Thyroid gland (tissue), 4 donors: ENCODE results near the gene WDR27. TPM values are rescaled to one million over a fixed set of nuclear protein-coding genes. Genes with fewer than 3 reads are reported as not detected.
A peak's percentile ranks its signal among the peaks of the same experiment; 100 is the strongest.

Experiments
- DNase-seq, 2 donors: peaks; one replicate each; pipeline ENCODE4 v3.0.0-alpha.2; 2019
- H3K27ac ChIP-seq, 3 donors: fragments of 200-600 bp; sonication (generic); 1 replicate in 2 of 3; 2 replicates in 1 of 3; pipeline ENCODE4 v1.5.1; 2016 to 2019; ENCODE audit warnings: mild to moderate bottlenecking in 1 of 3, moderate library complexity in 1 of 3
- H3K27me3 ChIP-seq: fragments of 200-600 bp; sonication (generic); one replicate; pipeline ENCODE4 v1.5.1; 2019
- H3K36me3 ChIP-seq, 2 donors: fragments of 200-600 bp; sonication (generic); one replicate each; pipeline ENCODE4 v1.5.1; 2016 to 2019
- H3K4me1 ChIP-seq, 2 donors: fragments of 200-600 bp; sonication (generic); one replicate each; pipeline ENCODE4 v1.5.1; 2017 to 2019
- H3K4me3 ChIP-seq, 3 donors: fragments of 200-600 bp; sonication (generic); replicated peaks in 1 of 3; 1 replicate in 2 of 3; 2 replicates in 1 of 3; pipeline ENCODE4 v1.5.1; 2016; ENCODE audit warnings: mild to moderate bottlenecking in 1 of 3
- H3K9me3 ChIP-seq: fragments of 200-600 bp; sonication (generic); one replicate; pipeline ENCODE4 v1.5.1; 2017
- POLR2A ChIP-seq, 2 donors: fragments of 450-650 bp; IDR thresholded peaks; one replicate each; pipeline ENCODE4 v1.6.1; 2017; ENCODE audit warnings: antibody characterized with exemption in 2 of 2, mild to moderate bottlenecking in 2 of 2, moderate library complexity in 1 of 2
- WGBS, 2 donors: methylation state at CpG; one replicate each; pipeline ENCODE4 v1.1.5; 2017; 5-methylcytosine and 5-hydroxymethylcytosine counted together
- intact Hi-C: fragments of 100-400 bp; cut with DNase I; formaldehyde crosslinking; loops from one replicate; pipeline ENCODE4 v1.15.1; 2023
- total RNA-seq, 4 donors: library from RNA; depleted of rRNA; stranded (reverse); fragments of >200 nt; gene quantifications; one replicate each; pipeline ENCODE4 v1.2.3, GENCODE V29; 2016
- TF ChIP-seq, protein P1 (sequence below), 6 experiments: fragments of 200-600 bp in 3 of 6; fragments of 450-650 bp in 3 of 6; sonication (generic) in 3 of 6; IDR thresholded peaks; one replicate each; pipeline ENCODE4 v1.5.1; 2016 to 2019; ENCODE audit warnings: antibody characterized with exemption in 6 of 6, mild to moderate bottlenecking in 2 of 6, inconsistent platforms in 1 of 6, moderate library complexity in 1 of 6

The WDR27 gene
- total RNA-seq, 4 donors from 2014 or later: 48.9 to 74.6 (median 51.8) TPM

DNA sequence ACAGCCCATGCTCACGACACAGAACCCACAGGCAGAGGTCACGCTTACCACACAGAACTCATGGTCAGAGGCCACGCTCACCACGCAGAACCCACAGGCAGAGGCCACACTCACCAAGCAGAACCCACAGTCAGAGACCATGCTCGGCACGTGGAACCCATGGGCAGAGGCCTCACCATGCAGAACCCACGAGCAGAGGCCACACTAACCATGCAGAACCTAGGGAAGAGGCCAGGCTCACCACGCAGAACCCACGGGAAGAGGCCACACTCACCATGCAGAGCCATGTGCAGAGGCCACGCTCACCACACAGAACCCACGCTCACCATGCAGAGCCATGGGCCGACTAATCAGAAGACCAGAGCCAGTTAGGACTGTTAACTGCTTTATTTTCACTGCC, 245.0 kb downstream of the WDR27 start:
- Histone ChIP-seq H3K36me3 (no peaks in the 10 kb centered on the region), H3K4me1 (no peaks in the 10 kb centered on the region), H3K4me3 (no peak overlapping the region), H3K9me3 (no peaks in the 10 kb centered on the region), H3K27ac (no peak overlapping the region), H3K27me3 (no peaks in the 10 kb centered on the region)
- no peak for DNase-seq
- intact Hi-C loops: no loop called here
- TF ChIP-seq POLR2A (IDR thresholded peaks at IDR 0.05): no peak
- TF ChIP-seq, protein P1, sequence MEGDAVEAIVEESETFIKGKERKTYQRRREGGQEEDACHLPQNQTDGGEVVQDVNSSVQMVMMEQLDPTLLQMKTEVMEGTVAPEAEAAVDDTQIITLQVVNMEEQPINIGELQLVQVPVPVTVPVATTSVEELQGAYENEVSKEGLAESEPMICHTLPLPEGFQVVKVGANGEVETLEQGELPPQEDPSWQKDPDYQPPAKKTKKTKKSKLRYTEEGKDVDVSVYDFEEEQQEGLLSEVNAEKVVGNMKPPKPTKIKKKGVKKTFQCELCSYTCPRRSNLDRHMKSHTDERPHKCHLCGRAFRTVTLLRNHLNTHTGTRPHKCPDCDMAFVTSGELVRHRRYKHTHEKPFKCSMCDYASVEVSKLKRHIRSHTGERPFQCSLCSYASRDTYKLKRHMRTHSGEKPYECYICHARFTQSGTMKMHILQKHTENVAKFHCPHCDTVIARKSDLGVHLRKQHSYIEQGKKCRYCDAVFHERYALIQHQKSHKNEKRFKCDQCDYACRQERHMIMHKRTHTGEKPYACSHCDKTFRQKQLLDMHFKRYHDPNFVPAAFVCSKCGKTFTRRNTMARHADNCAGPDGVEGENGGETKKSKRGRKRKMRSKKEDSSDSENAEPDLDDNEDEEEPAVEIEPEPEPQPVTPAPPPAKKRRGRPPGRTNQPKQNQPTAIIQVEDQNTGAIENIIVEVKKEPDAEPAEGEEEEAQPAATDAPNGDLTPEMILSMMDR (IDR thresholded peaks at IDR 0.05): no peak
- 93 to 98% methylated on average over 4 to 12 of the region's 12 CpGs for WGBS, 2 donors

DNA sequence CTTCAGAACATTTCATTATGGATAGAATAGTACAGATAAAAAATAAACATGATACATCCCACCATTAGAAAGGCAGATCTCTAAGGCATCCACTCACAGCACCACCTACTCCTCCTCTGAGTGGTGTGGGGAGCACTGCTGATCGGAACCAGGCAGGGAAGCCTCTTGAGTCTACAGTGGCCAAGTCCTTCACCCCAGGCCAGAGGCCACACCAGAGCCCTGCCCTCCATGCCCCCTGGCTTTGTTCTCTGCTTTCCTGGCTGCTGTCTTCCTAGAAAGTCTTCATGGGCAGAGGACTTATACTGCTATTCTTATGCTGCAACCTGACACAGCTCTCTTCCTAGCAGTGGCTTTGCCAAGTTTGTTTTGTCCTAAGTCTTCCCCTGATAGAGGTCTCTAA, 246.4 kb downstream of the WDR27 start:
- no peaks in the 10 kb centered on the region for H3K36me3 ChIP-seq
- H3K4me3 ChIP-seq: no peak overlapping the region
- H3K9me3 ChIP-seq: no peaks in the 10 kb centered on the region
- no peak for DNase-seq
- H3K4me1 ChIP-seq: no peaks in the 10 kb centered on the region
- TF ChIP-seq, protein P1 (IDR thresholded peaks at IDR 0.05): no peak
- no peak for TF ChIP-seq POLR2A (IDR thresholded peaks at IDR 0.05)
- intact Hi-C loops: no loop called here
- H3K27me3 ChIP-seq: no peaks in the 10 kb centered on the region
- 93 to 100% methylated on average over 1 of the region's 1 CpG for WGBS, 2 donors
- no peak overlapping the region for H3K27ac ChIP-seq

DNA sequence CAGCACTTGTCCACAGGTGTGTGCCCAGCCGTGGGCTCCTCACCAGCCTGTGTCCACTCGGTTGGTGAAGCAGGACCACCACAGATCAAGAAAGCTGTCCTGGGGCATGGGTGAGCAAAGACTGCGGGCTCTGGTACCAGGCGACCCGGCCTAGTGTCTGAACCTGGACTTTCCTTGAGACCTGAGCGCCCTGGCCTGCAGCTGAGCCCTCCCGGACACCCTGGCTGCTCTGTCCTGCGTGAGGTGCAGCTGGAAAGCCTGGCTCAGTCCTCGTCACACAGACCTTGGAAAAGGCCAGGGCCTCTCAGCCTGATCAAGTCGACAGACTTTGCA, 247.0 kb downstream of the WDR27 start:
- TF ChIP-seq POLR2A (IDR thresholded peaks at IDR 0.05): no peak
- TF ChIP-seq, protein P1 (IDR thresholded peaks at IDR 0.05): no peak
- Histone ChIP-seq H3K27ac (no peak overlapping the region), H3K9me3 (no peaks in the 10 kb centered on the region), H3K27me3 (no peaks in the 10 kb centered on the region), H3K4me1 (no peaks in the 10 kb centered on the region), H3K4me3 (no peak overlapping the region), H3K36me3 (no peaks in the 10 kb centered on the region)
- DNase-seq: no peak
- intact Hi-C loops: no loop called here
- 94 to 95% methylated on average over 7 to 10 of the region's 10 CpGs for WGBS, 2 donors

- no peak for TF ChIP-seq POLR2A (IDR thresholded peaks at IDR 0.05)
- TF ChIP-seq, protein P1 (IDR thresholded peaks at IDR 0.05): no peak
- Histone ChIP-seq H3K36me3 (no peaks in the 10 kb centered on the region), H3K4me3 (no peak overlapping the region), H3K4me1 (no peaks in the 10 kb centered on the region), H3K27me3 (no peaks in the 10 kb centered on the region), H3K9me3 (no peaks in the 10 kb centered on the region), H3K27ac (no peak overlapping the region)
- no peak for DNase-seq
- intact Hi-C loops: no loop called here
- 80 to 92% methylated on average over 8 of the region's 8 CpGs for WGBS, 2 donors
These were observed 247.5 kb downstream of the WDR27 start for GRCh38 chr6:169454204-169454871.

- H3K27ac ChIP-seq: peak overlapping the region in 2 of 3 donors; percentile 69 to 72
- no peaks in the 10 kb centered on the region for H3K36me3 ChIP-seq
- intact Hi-C loops: no loop called here
- 90 to 91% methylated on average over 11 of the region's 11 CpGs for WGBS, 2 donors
- no peak overlapping the region for H3K4me3 ChIP-seq
- H3K9me3 ChIP-seq: no peaks in the 10 kb centered on the region
- H3K27me3 ChIP-seq: no peaks in the 10 kb centered on the region
- no peak for DNase-seq
- TF ChIP-seq POLR2A (IDR thresholded peaks at IDR 0.05): no peak
- TF ChIP-seq, protein P1 (IDR thresholded peaks at IDR 0.05): no peak
- no peaks in the 10 kb centered on the region for H3K4me1 ChIP-seq
These were observed 248.8 kb downstream of the WDR27 start for GRCh38 chr6:169452869-169453620.
